H9 (cell line): ENCODE measurements around the gene GRK3. TPM values are rescaled to one million over a fixed set of nuclear protein-coding genes. Genes with fewer than 3 reads are reported as not detected.

Experiments used
- DNase-seq: peaks from one replicate; pipeline ENCODE4 v3.0.0-alpha.2; 2017
- H2AFZ ChIP-seq: one replicate; pipeline ENCODE4 v1.6.1; 2013; ENCODE audit warnings: mild to moderate bottlenecking, low read length, control low read depth, moderate library complexity
- H2AK5ac ChIP-seq: 2 replicates; pipeline ENCODE4 v1.6.1; 2013; ENCODE audit warnings: low read length, control low read depth, mixed read lengths; ENCODE audit not compliant: insufficient read length
- H2BK120ac ChIP-seq: one replicate; pipeline ENCODE4 v1.6.1; 2013; ENCODE audit warnings: low read depth, mild to moderate bottlenecking, low read length, control low read depth, inconsistent platforms; ENCODE audit not compliant: poor library complexity, severe bottlenecking
- H2BK12ac ChIP-seq: 2 replicates; pipeline ENCODE4 v1.6.1; 2013; ENCODE audit warnings: low read length, control low read depth, mixed read lengths, low read depth; ENCODE audit not compliant: insufficient read length
- H2BK15ac ChIP-seq: 2 replicates; pipeline ENCODE4 v1.6.1; 2013; ENCODE audit warnings: low read depth, low read length, control low read depth
- H2BK20ac ChIP-seq: one replicate; pipeline ENCODE4 v1.6.1; 2013; ENCODE audit warnings: low read depth, mild to moderate bottlenecking, low read length, control low read depth, inconsistent platforms; ENCODE audit not compliant: poor library complexity, severe bottlenecking
- H2BK5ac ChIP-seq: 2 replicates; pipeline ENCODE4 v1.6.1; 2013; ENCODE audit warnings: low read length, control low read depth, mixed read lengths; ENCODE audit not compliant: insufficient read length
- H3K14ac ChIP-seq: 2 replicates; pipeline ENCODE4 v1.6.1; 2013; ENCODE audit warnings: low read length, control low read depth; ENCODE audit not compliant: insufficient read depth
- H3K18ac ChIP-seq: 2 replicates; pipeline ENCODE4 v1.6.1; 2013; ENCODE audit warnings: low read depth, mild to moderate bottlenecking, mixed read lengths, low read length, control low read depth; ENCODE audit not compliant: insufficient read length
- H3K23ac ChIP-seq: 2 replicates; pipeline ENCODE4 v1.6.1; 2013; ENCODE audit warnings: low read length, control low read depth, mixed read lengths, low read depth; ENCODE audit not compliant: insufficient read length
- H3K23me2 ChIP-seq: 2 replicates; pipeline ENCODE4 v1.6.1; 2013; ENCODE audit warnings: low read depth, mild to moderate bottlenecking, mixed read lengths, low read length, control low read depth; ENCODE audit not compliant: insufficient read length, poor library complexity, severe bottlenecking
- H3K27ac ChIP-seq: 2 replicates; pipeline ENCODE4 v1.5.1; 2013; ENCODE audit warnings: low read length, control low read depth, mixed read lengths, low read depth; ENCODE audit not compliant: insufficient read length
- H3K27me3 ChIP-seq: 2 replicates; pipeline ENCODE4 v1.6.1; 2013; ENCODE audit warnings: low read length, control low read depth, inconsistent platforms; ENCODE audit not compliant: insufficient read depth
- H3K4ac ChIP-seq: 2 replicates; pipeline ENCODE4 v1.6.1; 2013; ENCODE audit warnings: low read depth, mild to moderate bottlenecking, control low read depth, inconsistent platforms, low read length, moderate library complexity
- H3K4me1 ChIP-seq: 2 replicates; pipeline ENCODE4 v1.6.1; 2013; ENCODE audit warnings: low read length, control low read depth, inconsistent platforms; ENCODE audit not compliant: insufficient read depth
- H3K4me2 ChIP-seq: 2 replicates; pipeline ENCODE4 v1.6.1; 2013; ENCODE audit warnings: low read length, control low read depth, mixed read lengths; ENCODE audit not compliant: insufficient read length, insufficient read depth
- H3K56ac ChIP-seq: 2 replicates; pipeline ENCODE4 v1.6.1; 2013; ENCODE audit warnings: low read depth, mild to moderate bottlenecking, mixed read lengths, low read length, control low read depth; ENCODE audit not compliant: insufficient read length
- H3K79me1 ChIP-seq: 2 replicates; pipeline ENCODE4 v1.6.1; 2013; ENCODE audit warnings: low read depth, mild to moderate bottlenecking, moderate library complexity, low read length, control low read depth, inconsistent platforms; ENCODE audit not compliant: insufficient read depth, poor library complexity, severe bottlenecking
- H3K79me2 ChIP-seq: 2 replicates; pipeline ENCODE4 v1.6.1; 2013; ENCODE audit warnings: low read length, control low read depth, inconsistent platforms; ENCODE audit not compliant: insufficient read depth
- H3K9ac ChIP-seq: 2 replicates; pipeline ENCODE4 v1.6.1; 2013; ENCODE audit warnings: low read length, control low read depth, mixed read lengths; ENCODE audit not compliant: insufficient read length; ENCODE audit errors: extremely low read depth
- H3K9me3 ChIP-seq: one replicate; pipeline ENCODE4 v1.6.1; 2013; ENCODE audit warnings: low read depth, low read length, inconsistent platforms; ENCODE audit not compliant: control insufficient read depth
- H3T11ph ChIP-seq: one replicate; pipeline ENCODE4 v1.6.1; 2013; ENCODE audit warnings: mild to moderate bottlenecking, low read length, control low read depth, inconsistent platforms
- H4K20me1 ChIP-seq: one replicate; pipeline ENCODE4 v1.6.1; 2013; ENCODE audit not compliant: control insufficient read depth, insufficient read length, insufficient read depth
- H4K5ac ChIP-seq: 2 replicates; pipeline ENCODE4 v1.6.1; 2013; ENCODE audit warnings: low read depth, mild to moderate bottlenecking, mixed read lengths, low read length, control low read depth; ENCODE audit not compliant: insufficient read length
- H4K8ac ChIP-seq: replicated peaks from 2 replicates; pipeline ENCODE4 v1.6.1; 2013; ENCODE audit warnings: low read length, control low read depth, mixed read lengths, low read depth; ENCODE audit not compliant: insufficient read length
- H4K91ac ChIP-seq: 2 replicates; pipeline ENCODE4 v1.6.1; 2013; ENCODE audit warnings: low read depth, mild to moderate bottlenecking, moderate library complexity, mixed read lengths, low read length, control low read depth; ENCODE audit not compliant: insufficient read length
- H3K27ac Mint-ChIP-seq, 3 experiments: 2 replicates in 2 of 3; 3 replicates in 1 of 3; pipeline ENCODE4 v1.8.0; 2020 to 2021; ENCODE audit warnings: mixed read lengths in 3 of 3, mild to moderate bottlenecking in 1 of 3, moderate library complexity in 1 of 3
- H3K27me3 Mint-ChIP-seq: 2 replicates; pipeline ENCODE4 v1.8.0; 2021; ENCODE audit warnings: low read depth, mild to moderate bottlenecking, moderate library complexity, mixed read lengths
- H3K36me3 Mint-ChIP-seq, 3 experiments: 2 replicates in 2 of 3; 3 replicates in 1 of 3; pipeline ENCODE4 v1.8.0; 2020 to 2021; ENCODE audit warnings: low read depth in 3 of 3, mixed read lengths in 3 of 3; ENCODE audit not compliant: insufficient read depth in 1 of 3
- H3K4me1 Mint-ChIP-seq, 2 experiments: 2 replicates each; pipeline ENCODE4 v1.8.0; 2020; ENCODE audit warnings: mixed read lengths in 2 of 2
- H3K4me3 Mint-ChIP-seq, 2 experiments: 2 replicates in 1 of 2; 3 replicates in 1 of 2; pipeline ENCODE4 v1.8.0; 2020 to 2021; ENCODE audit warnings: mild to moderate bottlenecking in 2 of 2, mixed read lengths in 2 of 2, moderate library complexity in 1 of 2
- H3K9me3 Mint-ChIP-seq, 2 experiments: 2 replicates in 1 of 2; 3 replicates in 1 of 2; pipeline ENCODE4 v1.8.0; 2020; ENCODE audit warnings: mild to moderate bottlenecking in 2 of 2, mixed read lengths in 2 of 2, moderate library complexity in 1 of 2
- CTCF ChIP-seq: fragments of 200-600 bp; sonication (generic); conservative IDR thresholded peaks from 3 replicates; pipeline ENCODE4 v1.8.0; 2021; ENCODE audit warnings: antibody characterized with exemption, mild to moderate bottlenecking
- WGBS: extraction: QIAGEN DNeasy Blood & Tissue Kit; methylation state at CpG from one replicate; pipeline ENCODE4 v1.1.7; 2013; ENCODE audit warnings: missing lambda C conversion rate, low lambda C conversion rate, mixed read lengths; ENCODE audit not compliant: insufficient read length; ENCODE audit errors: extremely low coverage; 5-methylcytosine and 5-hydroxymethylcytosine counted together
- total RNA-seq: library from RNA; stranded (reverse); gene quantifications from 2 replicates; pipeline ENCODE4 v1.2.1, GENCODE V29; 2021

Gene GRK3
- total RNA-seq, 1 experiment from 2014 or later: 23.9 TPM

DNA sequence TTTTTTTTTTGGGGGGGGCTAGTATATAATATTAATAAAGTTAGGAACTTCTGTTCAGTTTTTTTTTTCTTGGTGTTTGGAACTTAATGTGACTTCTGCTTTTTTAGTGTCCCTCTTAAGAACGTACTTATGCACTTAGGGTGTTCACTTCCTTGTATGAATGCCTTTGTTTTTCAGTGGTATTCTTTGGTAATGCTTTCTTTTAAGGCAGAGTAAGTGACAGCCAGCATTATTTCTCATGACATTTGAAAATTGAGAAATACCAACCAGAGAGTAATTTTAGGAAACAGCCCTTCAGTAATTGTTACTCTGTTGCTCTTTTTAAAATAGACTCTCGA, 2.4 kb downstream of the GRK3 start:
- Histone ChIP-seq H3K4ac (no peak overlapping the region), H3K18ac (no peak overlapping the region), H3K4me1 (no peaks in the 10 kb centered on the region; the same call in 1 of the 2 replicates), H3K79me1 (peaks cover 3% of the 10 kb centered on the region), H2BK12ac (no peak overlapping the region), H3K4me2 (no peak overlapping the region), H2BK20ac (no peak overlapping the region), H2BK15ac (no peak overlapping the region), H2BK5ac (no peak overlapping the region), H2AFZ (no peak overlapping the region), H2AK5ac (no peak overlapping the region), H3K56ac (no peak overlapping the region), H4K91ac (no peak overlapping the region), H3K27ac (no peak overlapping the region), H3K23ac (no peak overlapping the region), H4K5ac (no peak overlapping the region), H3K79me2 (no peaks in the 10 kb centered on the region; the same call in 1 of the 2 replicates), H3K23me2 (peaks cover 15% of the 10 kb centered on the region), H3K14ac (no peak overlapping the region), H3K9me3 (no peaks in the 10 kb centered on the region), H3K27me3 (peaks cover 1% of the 10 kb centered on the region; the same call in 1 of the 2 replicates), H3T11ph (no peak overlapping the region), H2BK120ac (no peak overlapping the region), H4K8ac (no peak overlapping the region), H3K9ac (no peak overlapping the region), H4K20me1 (no peaks in the 10 kb centered on the region)
- H3K4me3 Mint-ChIP-seq: peak overlapping the region; percentile 91 to 93; a peak in 4 of 5 replicates
- H3K36me3 Mint-ChIP-seq: no peaks in the 10 kb centered on the region
- H3K27ac Mint-ChIP-seq: no peak overlapping the region
- H3K27me3 Mint-ChIP-seq: peaks cover 26% of the 10 kb centered on the region
- TF ChIP-seq CTCF: no peak
- peaks cover 58 to 60% of the 10 kb centered on the region in 2 experiments for H3K4me1 Mint-ChIP-seq
- no peak for DNase-seq
- H3K9me3 Mint-ChIP-seq: no peaks in the 10 kb centered on the region; a peak in 1 of 5 replicates
- no CpG with 5 or more reads among the region's 2 CpGs for WGBS
